HepG2 (cell line): ENCODE measurements around the gene HIRA. TPM values are rescaled to one million over a fixed set of nuclear protein-coding genes. Genes with fewer than 3 reads are reported as not detected.
A peak's percentile ranks its signal among the peaks of the same experiment; 100 is the strongest.

ENCODE experiments used
- AGO1 ChIP-seq: fragments of 200-400 bp; formaldehyde crosslinking; IDR thresholded peaks from 2 replicates; pipeline ENCODE4 v1.6.1; 2017; ENCODE audit warnings: mild to moderate bottlenecking, low read depth, low read length, moderate library complexity; ENCODE audit not compliant: poor library complexity, severe bottlenecking
- ATF2 ChIP-seq: sonication (generic); formaldehyde crosslinking; IDR thresholded peaks from 2 replicates; pipeline ENCODE4 v1.4.0; 2020; ENCODE audit warnings: missing genetic modification reagents
- BCL6 ChIP-seq: IDR thresholded peaks from 2 replicates; pipeline ENCODE4 v1.6.1; 2016; ENCODE audit warnings: missing genetic modification reagents, missing compliant biosample characterization
- GTF2F1 ChIP-seq: fragments of 150-350 bp; IDR thresholded peaks from 2 replicates; pipeline ENCODE4 v1.6.1; 2014; ENCODE audit warnings: low read length
- HNRNPLL ChIP-seq: fragments of 200-400 bp; formaldehyde crosslinking; IDR thresholded peaks from 2 replicates; pipeline ENCODE4 v1.6.1; 2017; ENCODE audit warnings: mild to moderate bottlenecking, low read depth, low read length; ENCODE audit not compliant: poor library complexity, severe bottlenecking
- HOXA5 ChIP-seq: sonication (generic); formaldehyde crosslinking; IDR thresholded peaks from 2 replicates; pipeline ENCODE4 v1.4.0; 2020; ENCODE audit warnings: missing genetic modification reagents
- NFIC ChIP-seq: IDR thresholded peaks from 2 replicates; pipeline ENCODE4 v1.6.1; 2012; ENCODE audit warnings: mild to moderate bottlenecking, low read length, inconsistent platforms
- PCBP1 ChIP-seq: fragments of 200-400 bp; formaldehyde crosslinking; IDR thresholded peaks from 2 replicates; pipeline ENCODE4 v1.6.1; 2017; ENCODE audit warnings: mild to moderate bottlenecking, low read depth, low read length, borderline replicate concordance
- SKIL ChIP-seq: sonication (generic); formaldehyde crosslinking; IDR thresholded peaks from 2 replicates; pipeline ENCODE4 v1.8.0; 2022; ENCODE audit warnings: missing genetic modification reagents, mild to moderate bottlenecking, moderate library complexity, borderline replicate concordance
- SNRNP70 ChIP-seq: fragments of 200-400 bp; formaldehyde crosslinking; IDR thresholded peaks from 2 replicates; pipeline ENCODE4 v1.6.1; 2017; ENCODE audit warnings: mild to moderate bottlenecking, low read depth, low read length, moderate library complexity
- SP5 ChIP-seq: IDR thresholded peaks from 2 replicates; pipeline ENCODE4 v1.6.1; 2016; ENCODE audit warnings: low read depth, borderline replicate concordance
- SPEN ChIP-seq: sonication (generic); formaldehyde crosslinking; IDR thresholded peaks from 2 replicates; pipeline ENCODE4 v1.5.1; 2020; ENCODE audit warnings: low read depth, mild to moderate bottlenecking, missing genetic modification reagents
- TFDP1 ChIP-seq: IDR thresholded peaks from 2 replicates; pipeline ENCODE4 v1.6.1; 2016; ENCODE audit warnings: missing compliant biosample characterization, missing genetic modification reagents, borderline replicate concordance
- ZBTB1 ChIP-seq: sonication (generic); formaldehyde crosslinking; IDR thresholded peaks from 2 replicates; pipeline ENCODE4 v1.4.0; 2020; ENCODE audit warnings: missing genetic modification reagents, borderline replicate concordance
- ZFP36 ChIP-seq: fragments of 150-350 bp; IDR thresholded peaks from 2 replicates; pipeline ENCODE4 v1.6.1; 2018; ENCODE audit warnings: borderline replicate concordance, low read length, low read depth; ENCODE audit not compliant: partially characterized antibody
- ZFY ChIP-seq: sonication (generic); formaldehyde crosslinking; IDR thresholded peaks from 2 replicates; pipeline ENCODE4 v1.4.0; 2020; ENCODE audit warnings: missing genetic modification reagents
- ZNF556 ChIP-seq: sonication (generic); formaldehyde crosslinking; IDR thresholded peaks from 2 replicates; pipeline ENCODE4 v1.4.0; 2020; ENCODE audit warnings: mild to moderate bottlenecking, missing genetic modification reagents, borderline replicate concordance
- ZNF720 ChIP-seq: sonication (generic); formaldehyde crosslinking; IDR thresholded peaks from 2 replicates; pipeline ENCODE4 v1.4.0; 2020; ENCODE audit warnings: missing genetic modification reagents
- ZUFSP ChIP-seq: sonication (generic); formaldehyde crosslinking; IDR thresholded peaks from 2 replicates; pipeline ENCODE4 v1.9.0; 2021; ENCODE audit warnings: missing genetic modification reagents, mild to moderate bottlenecking, borderline replicate concordance
- ZXDC ChIP-seq: sonication (generic); formaldehyde crosslinking; IDR thresholded peaks from 2 replicates; pipeline ENCODE4 v1.5.0; 2020; ENCODE audit warnings: mild to moderate bottlenecking, missing genetic modification reagents
- polyA plus RNA-seq, 8 experiments: library from polyadenylated mRNA; depleted of rRNA in 3 of 8; stranded (reverse) in 7 of 8; unstranded in 1 of 8; fragments of >200 nt; fragmentation: Illumina TruSeq in 4 of 8; extraction: Trizol in 4 of 8; gene quantifications; 2 replicates each; pipeline versions ENCODE4 v1.2.1 to v1.2.3, GENCODE V29; 2011 to 2016; ENCODE audit warnings: low read depth in 4 of 8, missing spikeins in 1 of 8, mixed read lengths in 1 of 8; ENCODE audit not compliant: insufficient read depth in 1 of 8
- total RNA-seq, 5 experiments: library from RNA; depleted of rRNA; stranded (reverse); fragments of >200 nt; fragmentation: Illumina TruSeq; extraction: Trizol; gene quantifications; 2 replicates each; pipeline ENCODE4 v1.2.3, GENCODE V29; 2016; ENCODE audit warnings: low read depth in 1 of 5

Gene HIRA
- total and polyA plus RNA-seq, 2 of the 13 experiments (the other 11 are each of a cell fraction or from before 2014, with no cell fraction given) = 21.5 to 29.2 TPM

- TF ChIP-seq AGO1 (no peak), SKIL (CRISPR knock-in tag) (0 out of 2 replicates have a peak, but pooled peaks have one; percentile 69), PCBP1 (0 out of 2 replicates have a peak, but pooled peaks have one; percentile 35), ZBTB1 (peak; percentile 77; the same call in 1 of the 2 replicates), TFDP1 (CRISPR knock-in tag) (no peak; the same call in 1 of the 2 replicates), GTF2F1 (0 out of 2 replicates have a peak, but pooled peaks have one; percentile 29), ZXDC (CRISPR knock-in tag) (peak; percentile 79), HOXA5 (CRISPR knock-in tag) (peak; percentile 94), ZFP36 (no peak), ZFY (CRISPR knock-in tag) (peak; percentile 93), ZNF556 (CRISPR knock-in tag) (peak; percentile 78), ZUFSP (no peak), ZNF720 (CRISPR knock-in tag) (no peak), SNRNP70 (no peak), NFIC (no peak), BCL6 (peak; percentile 80; the same call in 1 of the 2 replicates), SP5 (CRISPR knock-in tag) (peak; percentile 95), HNRNPLL (peak; percentile 90), SPEN (peak; percentile 98), ATF2 (CRISPR knock-in tag) (peak; percentile 96)
Measured at GRCh38 chr22:19432133-19432851, 759 bp upstream of the HIRA start, which contains the start of gene MRPL40 (continued).
